HG02763 (cell line): Measurements from ENCODE around the gene FARS2.

Experiments
- ATAC-seq: cut with Tn5 transposase; IDR thresholded peaks from one replicate; pipeline ENCODE4 v1.9.1; 2021; ENCODE audit warnings: mild to moderate bottlenecking, moderate library complexity; ENCODE audit not compliant: unreplicated experiment

The FARS2 gene

GRCh38 chr6:5493806-5494205 lies 232.5 kb downstream of the FARS2 start:
- no peak for ATAC-seq

- ATAC-seq = no peak
Measured at GRCh38 chr6:5497896-5498578, 236.7 kb downstream of the FARS2 start.

GRCh38 chr6:5498579-5498899 lies 237.2 kb downstream of the FARS2 start:
- no peak for ATAC-seq

DNA sequence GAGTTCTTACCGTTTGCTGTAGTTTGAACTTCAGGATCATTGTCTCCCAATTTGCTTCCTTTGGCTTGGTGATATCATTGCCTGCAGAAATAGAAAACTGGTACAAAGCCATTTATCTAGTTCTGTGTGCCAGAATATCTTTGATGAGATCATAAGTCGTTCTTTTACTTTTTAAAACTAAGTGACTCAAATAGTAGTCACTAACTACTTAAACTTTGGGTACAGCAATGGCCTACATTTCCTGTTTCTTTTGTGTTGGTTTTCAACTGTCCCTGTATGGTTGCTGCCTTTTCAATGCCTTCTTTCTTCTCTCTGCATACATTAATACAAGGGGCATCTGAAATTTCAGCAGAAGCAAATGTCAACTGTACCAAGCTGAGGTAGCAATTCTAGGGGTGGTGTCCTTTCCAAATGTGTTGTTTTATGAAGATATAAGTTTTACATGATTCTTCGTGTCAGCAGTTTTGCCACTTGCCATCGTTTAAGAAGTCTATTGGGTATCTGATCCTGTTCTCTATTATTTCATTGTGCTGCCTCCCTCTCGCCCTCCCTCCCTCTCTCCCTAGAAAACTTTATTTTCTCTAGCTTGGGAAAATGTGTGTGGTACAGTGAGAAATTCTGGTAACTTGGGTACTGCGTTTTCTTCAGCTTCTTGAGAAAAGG lies 238.5 kb downstream of the FARS2 start:
- ATAC-seq = no peak

DNA sequence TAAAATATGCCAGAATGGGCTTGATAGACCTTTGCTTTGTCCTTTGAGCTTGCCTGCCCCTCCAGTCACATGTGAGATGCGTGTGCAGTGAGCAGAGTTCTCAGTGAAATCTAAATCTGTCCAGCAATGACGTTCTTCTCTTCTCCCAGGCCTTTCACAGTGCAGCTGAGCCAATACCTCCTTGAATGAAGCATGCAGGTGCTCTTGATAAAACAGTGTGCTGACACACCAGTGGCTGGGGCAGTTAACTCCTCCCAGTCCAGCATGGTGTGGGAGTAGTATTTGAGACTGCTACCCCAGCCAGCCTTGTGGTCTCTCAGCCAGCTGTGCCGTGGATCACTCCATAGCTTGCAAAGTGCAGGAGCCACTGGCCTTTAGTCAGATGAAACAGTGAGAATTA lies 240.5 kb downstream of the FARS2 start:
- no peak for ATAC-seq

DNA sequence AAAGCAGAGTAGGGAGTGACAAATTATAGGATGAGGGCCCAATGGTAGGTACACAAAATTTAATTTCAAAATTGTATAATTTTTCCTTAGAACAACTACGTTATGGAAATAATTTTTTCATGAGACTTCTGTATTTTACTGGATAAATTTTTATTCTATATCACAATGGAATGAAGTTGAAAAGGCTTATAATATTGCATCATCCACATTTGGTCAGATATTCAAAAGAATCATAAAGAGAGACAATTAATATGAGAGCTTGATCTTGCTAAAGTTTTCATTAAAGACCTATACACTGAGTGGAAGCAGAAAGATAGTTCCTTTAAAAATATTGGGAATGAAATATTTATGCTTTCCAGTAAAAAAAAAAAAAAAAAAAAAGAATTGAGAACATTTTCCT lies 242.8 kb downstream of the FARS2 start:
- ATAC-seq = no peak

DNA sequence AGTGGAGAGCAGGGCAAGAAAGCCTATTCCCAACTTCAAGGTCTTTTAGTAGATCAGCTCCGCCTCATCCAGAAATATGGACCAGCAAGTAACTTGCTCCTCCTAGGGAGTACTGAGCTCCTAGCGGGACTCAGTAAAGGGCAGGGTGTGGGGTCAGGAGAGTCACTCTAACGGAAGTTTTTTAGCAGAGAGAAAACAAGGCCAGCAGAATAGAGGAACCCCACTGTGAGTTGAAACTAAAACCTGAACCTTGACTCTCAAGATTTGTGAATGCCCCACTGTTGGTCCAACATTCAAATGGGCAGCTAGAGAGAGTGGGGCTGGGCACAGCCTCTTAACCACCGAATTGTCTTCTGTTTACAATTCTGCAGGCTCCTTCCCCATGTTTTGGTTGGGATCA lies 244.8 kb downstream of the FARS2 start:
- ATAC-seq = peak; percentile 41

- peak; percentile 24 for ATAC-seq
Measured at GRCh38 chr6:5506597-5506996, 245.3 kb downstream of the FARS2 start.

DNA sequence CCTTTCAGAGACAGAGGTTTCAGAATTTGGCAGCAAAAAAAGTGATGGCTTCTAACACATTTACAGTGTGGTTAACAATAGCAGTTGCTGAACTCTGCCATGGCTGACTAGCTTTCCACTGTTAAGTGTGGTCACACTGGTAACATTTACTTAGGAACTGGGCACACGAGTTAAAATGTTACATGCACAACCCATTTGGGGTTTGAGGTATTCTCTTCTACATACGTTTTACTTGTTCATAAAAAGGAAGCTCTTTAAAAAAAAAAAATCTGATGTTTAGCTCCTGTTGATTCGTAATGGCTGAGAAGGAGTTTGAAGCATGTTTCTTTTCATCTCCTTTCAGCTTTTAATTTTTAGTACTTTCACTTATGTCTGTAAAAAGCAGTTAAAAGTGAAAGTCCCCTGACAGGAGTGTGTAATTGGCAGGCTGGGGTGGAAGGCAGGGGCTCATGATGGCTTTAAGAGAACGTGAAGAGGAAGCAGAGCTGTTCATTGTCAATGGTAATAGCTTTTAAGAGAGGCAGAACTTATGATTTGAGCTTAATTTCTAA lies 245.9 kb downstream of the FARS2 start:
- peak; percentile 79 for ATAC-seq

DNA sequence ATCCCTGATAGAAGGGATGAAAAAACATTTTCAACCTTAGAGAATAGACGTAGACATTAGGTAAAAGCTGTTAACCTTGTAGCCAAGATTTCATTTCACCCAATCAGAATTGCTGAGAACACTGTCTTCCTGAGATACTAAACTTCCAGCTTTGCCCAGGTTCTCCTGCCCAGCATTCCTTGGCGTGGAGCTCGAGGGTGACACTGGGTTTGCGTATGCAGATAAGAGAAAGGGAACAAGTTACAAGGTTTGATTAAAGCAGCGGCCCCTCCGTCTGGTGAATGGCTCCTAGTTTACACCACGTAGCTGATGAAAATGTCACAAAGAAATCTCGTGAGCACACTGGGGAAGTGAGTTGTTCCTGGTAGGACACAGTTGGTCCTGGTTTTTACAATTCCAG lies 247.8 kb downstream of the FARS2 start:
- no peak for ATAC-seq

DNA sequence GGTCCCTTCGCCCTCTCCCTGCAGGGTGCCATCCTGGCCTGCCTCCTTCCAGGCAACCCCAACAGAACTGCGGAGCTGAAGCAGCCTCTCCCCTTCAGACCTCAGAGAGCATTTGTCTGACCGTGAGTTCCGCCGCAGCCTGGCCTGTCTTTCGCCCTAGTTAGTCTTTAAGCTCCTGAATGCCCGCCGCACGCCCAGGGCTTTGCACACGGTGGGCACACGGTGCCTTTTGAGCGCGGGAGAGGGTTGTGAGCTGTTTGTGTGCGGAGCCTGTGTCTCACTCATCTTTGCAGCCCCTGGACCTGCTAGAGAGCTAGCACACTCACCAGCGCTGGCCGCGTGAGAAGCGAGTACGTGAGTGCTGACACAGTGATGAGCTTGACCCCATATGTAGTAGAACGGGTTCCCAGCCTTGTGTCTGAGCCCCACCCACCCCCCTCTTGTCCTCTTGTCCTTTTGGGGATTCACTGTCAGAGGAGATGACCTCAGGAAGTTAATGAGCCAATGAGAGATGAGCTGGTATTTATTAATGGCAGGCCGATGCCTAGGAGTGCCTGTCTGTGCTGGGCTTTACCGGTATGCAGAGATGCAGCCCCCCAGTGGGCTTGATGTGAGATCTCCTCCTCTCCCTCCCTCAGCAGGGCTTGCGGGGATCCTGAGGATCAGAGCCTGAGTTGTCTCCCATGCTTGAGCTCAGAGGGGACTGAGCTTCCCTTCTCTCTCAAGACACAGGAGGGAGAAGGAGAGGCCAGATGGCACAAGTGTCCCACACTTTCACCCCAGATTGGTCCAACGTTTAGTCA lies 249.2 kb downstream of the FARS2 start:
- ATAC-seq = no peak

DNA sequence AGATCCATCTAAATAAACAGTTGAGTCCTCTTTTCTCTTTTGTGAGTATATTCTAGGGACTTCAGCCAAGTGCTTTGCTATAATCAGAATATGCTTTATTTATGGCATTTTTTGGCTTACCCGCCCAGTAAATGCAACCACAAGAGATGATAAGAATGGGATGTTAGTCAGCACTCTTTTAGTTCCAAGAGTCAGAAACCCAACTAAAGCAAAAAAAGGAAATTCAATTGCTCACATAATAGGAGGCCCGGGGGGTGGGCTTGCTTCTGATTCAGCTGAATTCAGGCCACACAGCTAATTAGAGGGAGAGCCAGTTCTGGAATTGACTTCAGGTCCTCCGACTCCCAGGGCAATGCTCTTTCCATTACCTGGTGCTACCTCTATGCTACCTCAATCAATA lies 250.6 kb downstream of the FARS2 start:
- ATAC-seq = no peak

DNA sequence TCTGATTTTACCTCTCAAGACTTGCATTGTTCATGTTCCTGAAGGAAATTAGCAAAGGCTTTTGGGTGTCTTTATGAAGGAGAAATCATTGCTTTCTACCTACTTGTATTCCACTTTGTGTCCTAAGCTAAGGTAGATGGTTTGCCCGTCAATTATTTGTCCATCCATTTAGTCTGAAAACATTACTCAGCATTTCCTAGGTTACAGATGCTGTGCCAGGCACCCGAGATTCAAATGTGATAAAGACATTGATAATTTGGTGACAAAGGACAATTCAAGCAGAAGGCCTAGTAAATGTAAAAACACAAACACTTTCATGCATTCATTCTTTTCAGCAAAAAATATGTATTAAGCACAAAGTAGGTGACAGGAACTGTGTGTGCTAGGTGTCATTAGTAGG lies 251.1 kb downstream of the FARS2 start:
- ATAC-seq = no peak

GRCh38 chr6:5513408-5513807 lies 252.1 kb downstream of the FARS2 start:
- ATAC-seq = no peak

DNA sequence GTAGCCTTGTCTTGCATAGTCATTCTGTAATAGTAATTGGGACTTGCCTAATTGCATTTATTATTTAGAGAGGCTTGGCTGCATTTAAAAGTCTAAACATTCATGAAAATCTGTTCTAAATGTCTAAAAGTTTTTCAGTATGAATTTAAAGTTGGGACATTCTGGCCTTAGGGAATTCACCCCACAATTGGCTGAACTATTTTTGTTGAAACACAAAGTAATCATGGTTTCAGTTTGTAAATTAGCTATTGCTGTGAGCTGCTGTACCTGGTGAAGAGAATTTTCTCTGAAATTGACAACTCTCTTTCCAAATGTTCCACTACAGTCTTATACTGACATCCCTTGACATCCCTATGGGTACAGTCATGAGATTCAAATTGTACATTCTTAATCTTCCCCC lies 253.0 kb downstream of the FARS2 start:
- ATAC-seq = no peak

DNA sequence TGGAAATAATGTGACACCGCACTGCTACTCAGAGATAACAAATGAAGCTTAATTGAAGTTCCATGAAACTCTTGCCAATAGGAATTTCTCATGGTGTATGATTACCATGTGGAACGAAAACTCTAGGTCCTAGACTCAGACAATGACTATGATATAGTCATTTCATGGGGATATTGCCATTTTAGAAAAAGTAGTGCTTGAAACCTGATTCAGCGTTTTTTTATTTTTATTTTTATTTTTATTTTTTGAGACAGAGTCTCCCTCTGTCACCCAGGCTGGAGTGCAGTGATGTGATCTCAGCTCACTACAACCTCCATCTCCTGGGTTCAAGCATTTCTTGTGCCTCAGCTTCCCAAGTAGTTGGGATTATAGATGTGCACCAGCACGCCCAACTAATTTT lies 253.9 kb downstream of the FARS2 start:
- ATAC-seq = no peak

GRCh38 chr6:5516036-5516435 lies 254.7 kb downstream of the FARS2 start:
- ATAC-seq = no peak

GRCh38 chr6:5517796-5518195 lies 256.5 kb downstream of the FARS2 start:
- no peak for ATAC-seq

GRCh38 chr6:5518936-5519491 lies 257.7 kb downstream of the FARS2 start:
- no peak for ATAC-seq

DNA sequence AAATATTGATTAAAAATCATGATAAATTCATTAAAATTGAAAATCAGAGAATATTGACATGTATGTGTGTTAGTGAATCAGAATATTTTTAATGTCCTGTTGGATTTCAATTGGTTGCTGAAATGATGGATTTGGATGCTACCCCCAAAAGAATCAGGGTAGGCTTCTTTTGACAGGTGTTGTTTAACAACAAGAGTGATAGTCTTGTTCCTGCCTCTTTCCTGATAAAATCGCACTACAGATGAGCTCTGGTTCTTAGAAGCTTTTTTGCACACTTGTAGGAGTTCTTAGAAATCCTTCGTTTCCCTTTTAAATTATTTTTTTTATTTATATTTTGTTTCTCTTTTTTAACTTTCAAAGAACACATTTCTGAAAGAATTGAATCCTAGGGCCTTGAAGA lies 259.5 kb downstream of the FARS2 start:
- no peak for ATAC-seq

- no peak for ATAC-seq
Measured at GRCh38 chr6:5521322-5521721, 260.0 kb downstream of the FARS2 start.

- no peak for ATAC-seq
Measured at GRCh38 chr6:5522147-5522546, 260.8 kb downstream of the FARS2 start.
